Liver (tissue), 9 donors: ENCODE results near the gene GLI3. TPM values are rescaled to one million over a fixed set of nuclear protein-coding genes. Genes with fewer than 3 reads are reported as not detected.

ENCODE experiments used
- DNase-seq: peaks from one replicate; pipeline ENCODE4 v3.0.0-alpha.2; 2017; ENCODE audit warnings: low spot score
- H3K27ac ChIP-seq, 2 donors: one replicate each; pipeline ENCODE4 v1.7.0; 2013; ENCODE audit warnings: inconsistent platforms in 2 of 2, low read length in 2 of 2, control low read depth in 1 of 2, low read depth in 1 of 2, mild to moderate bottlenecking in 1 of 2
- H3K27me3 ChIP-seq, 4 donors: one replicate each; pipeline versions ENCODE4 v1.6.1 to v1.7.0; 2013; ENCODE audit warnings: low read length in 3 of 4, inconsistent platforms in 1 of 4, mild to moderate bottlenecking in 1 of 4, moderate library complexity in 1 of 4; ENCODE audit not compliant: control insufficient read depth in 4 of 4, insufficient read depth in 4 of 4
- H3K36me3 ChIP-seq, 4 donors: one replicate each; pipeline versions ENCODE4 v1.6.1 to v1.7.0; 2013; ENCODE audit warnings: low read length in 3 of 4, mild to moderate bottlenecking in 3 of 4, low read depth in 1 of 4, moderate library complexity in 1 of 4; ENCODE audit not compliant: control insufficient read depth in 4 of 4, insufficient read depth in 3 of 4
- H3K4me1 ChIP-seq, 4 donors: one replicate each; pipeline versions ENCODE4 v1.6.1 to v1.7.0; 2013; ENCODE audit warnings: low read length in 3 of 4, mild to moderate bottlenecking in 3 of 4, moderate library complexity in 1 of 4; ENCODE audit not compliant: control insufficient read depth in 4 of 4, insufficient read depth in 4 of 4
- H3K4me3 ChIP-seq, 3 donors: one replicate each; pipeline versions ENCODE4 v1.6.1 to v1.7.0; 2013; ENCODE audit warnings: low read length in 3 of 3, control low read depth in 1 of 3, low read depth in 1 of 3, mild to moderate bottlenecking in 1 of 3
- H3K9ac ChIP-seq, 2 donors: one replicate each; pipeline ENCODE4 v1.7.0; 2013; ENCODE audit warnings: low read length in 2 of 2, mild to moderate bottlenecking in 2 of 2, moderate library complexity in 2 of 2, control low read depth in 1 of 2, low read depth in 1 of 2
- H3K9me3 ChIP-seq, 4 donors: one replicate each; pipeline versions ENCODE4 v1.6.1 to v1.7.0; 2013; ENCODE audit warnings: low read length in 3 of 4; ENCODE audit not compliant: control insufficient read depth in 4 of 4
- ATF3 ChIP-seq: IDR thresholded peaks from 2 replicates; pipeline ENCODE4 v1.6.1; 2016; ENCODE audit warnings: antibody characterized with exemption
- CTCF ChIP-seq: fragments of 150-350 bp; IDR thresholded peaks from 2 replicates; pipeline ENCODE4 v1.5.1; 2017; ENCODE audit warnings: improper control_type of control experiment, low read depth, low read length; ENCODE audit not compliant: missing input control
- EGR1 ChIP-seq, 2 donors: IDR thresholded peaks; 2 replicates each; pipeline ENCODE4 v1.6.1; 2016 to 2018; ENCODE audit warnings: antibody characterized with exemption in 2 of 2, low read depth in 2 of 2
- FOXA1 ChIP-seq: IDR thresholded peaks from 2 replicates; pipeline ENCODE4 v1.6.1; 2016; ENCODE audit warnings: antibody characterized with exemption
- FOXA2 ChIP-seq: IDR thresholded peaks from 2 replicates; pipeline ENCODE4 v1.6.1; 2016; ENCODE audit warnings: antibody characterized with exemption
- HNF4G ChIP-seq: IDR thresholded peaks from 2 replicates; pipeline ENCODE4 v1.6.1; 2016; ENCODE audit warnings: antibody characterized with exemption
- JUND ChIP-seq, 2 donors: IDR thresholded peaks; 2 replicates each; pipeline ENCODE4 v1.6.1; 2016; ENCODE audit warnings: antibody characterized with exemption in 2 of 2
- MAX ChIP-seq: IDR thresholded peaks from 2 replicates; pipeline ENCODE4 v1.6.1; 2016; ENCODE audit warnings: antibody characterized with exemption
- RXRA ChIP-seq, 2 donors: IDR thresholded peaks; 2 replicates each; pipeline ENCODE4 v1.6.1; 2017 to 2018; ENCODE audit warnings: antibody characterized with exemption in 2 of 2, mild to moderate bottlenecking in 1 of 2
- SP1 ChIP-seq: IDR thresholded peaks from 2 replicates; pipeline ENCODE4 v1.6.1; 2018; ENCODE audit warnings: antibody characterized with exemption, mild to moderate bottlenecking
- TAF1 ChIP-seq: conservative IDR thresholded peaks from 2 replicates; pipeline ENCODE4 v1.6.1; 2016; ENCODE audit warnings: antibody characterized with exemption, mild to moderate bottlenecking
- ZBTB33 ChIP-seq: IDR thresholded peaks from 2 replicates; pipeline ENCODE4 v1.6.1; 2016; ENCODE audit warnings: antibody characterized with exemption
- WGBS: extraction: QIAGEN DNeasy Blood & Tissue Kit; methylation state at CpG from one replicate; pipeline ENCODE4 v1.1.7; 2013; 5-methylcytosine and 5-hydroxymethylcytosine counted together
- polyA plus RNA-seq, 2 donors: library from polyadenylated mRNA; stranded (reverse) in 1 of 2; unstranded in 1 of 2; fragments of 200-250 nt in 1 of 2; fragments of >200 nt in 1 of 2; fragmentation: Nextera tagmentation in 1 of 2; extraction: Ambion mirVana in 1 of 2; gene quantifications; one replicate each; pipeline versions ENCODE4 v1.2.1 to v1.2.3, GENCODE V29; 2013 to 2015
- total RNA-seq, 2 donors: library from RNA; depleted of rRNA; stranded (reverse); fragments of >200 nt; gene quantifications; one replicate each; pipeline ENCODE4 v1.2.3, GENCODE V29; 2014
- donor health status: healthy.
- donor health status: healthy.
- donor health status: healthy.
- donor health status: healthy.
- donor health status: healthy.

GLI3 gene
- total and polyA plus RNA-seq, 4 donors: 0.09 to 0.42 (median 0.26) TPM

GRCh38 chr7:42107484-42108240, 129.3 kb downstream of the GLI3 start:
- H3K9me3 ChIP-seq: no peaks in the 10 kb centered on the region
- H3K4me1 ChIP-seq: no peaks in the 10 kb centered on the region
- H3K36me3 ChIP-seq: no peaks in the 10 kb centered on the region
- 47% methylated on average over 10 of the region's 10 CpGs for WGBS
- peaks cover 0 to 10% (median under 1%) of the 10 kb centered on the region in 4 donors for H3K27me3 ChIP-seq
- no peak overlapping the region for H3K27ac ChIP-seq
- H3K9ac ChIP-seq: no peak overlapping the region
- no peak for DNase-seq
- no peak overlapping the region for H3K4me3 ChIP-seq
- TF ChIP-seq MAX (no peak), EGR1 (IDR thresholded peaks at IDR 0.05; ENCODE audit: low read depth in 2 of 2) (no peak), SP1 (no peak), FOXA2 (no peak), ZBTB33 (no peak), JUND (IDR thresholded peaks at IDR 0.05) (no peak), HNF4G (no peak), CTCF (no peak), RXRA (IDR thresholded peaks at IDR 0.05) (no peak), FOXA1 (no peak), TAF1 (no peak), ATF3 (no peak)

- no peak for TF ChIP-seq CTCF
- H3K4me1 ChIP-seq: no peaks in the 10 kb centered on the region
- H3K27me3 ChIP-seq: peaks cover 0 to 13% (median 2%) of the 10 kb centered on the region in 4 donors
- H3K9ac ChIP-seq: no peak overlapping the region
- DNase-seq: no peak
- no peaks in the 10 kb centered on the region for H3K9me3 ChIP-seq
- H3K4me3 ChIP-seq: no peak overlapping the region
- 57% methylated on average over 3 of the region's 3 CpGs for WGBS
- no peaks in the 10 kb centered on the region for H3K36me3 ChIP-seq
- no peak overlapping the region for H3K27ac ChIP-seq
These were observed 130.4 kb downstream of the GLI3 start for GRCh38 chr7:42106562-42106961.
